Measurements from ENCODE around the gene HOXD10.

Gene HOXD10

GRCh38 chr2:176082824-176083751 is 33.5 kb upstream of the HOXD10 start:
- no peak for DNase-seq (ENCODE audit: low read depth)

GRCh38 chr2:176083796-176084261 is 32.7 kb upstream of the HOXD10 start, which contains the start of gene EVX2:
Gene EVX2 (minus strand): TSS chr2:176083962. CDS start chr2:176083776, 186 bp downstream.
- DNase-seq (ENCODE audit: low read depth): no peak

GRCh38 chr2:176084611-176085119 is 31.9 kb upstream of the HOXD10 start:
- DNase-seq (ENCODE audit: low read depth): no peak

GRCh38 chr2:176085120-176085788 is 31.3 kb upstream of the HOXD10 start:
- DNase-seq (ENCODE audit: low read depth): no peak

GRCh38 chr2:176085861-176086771 is 30.5 kb upstream of the HOXD10 start:
- no peak for DNase-seq (ENCODE audit: low read depth)

GRCh38 chr2:176087330-176088047 is 29.1 kb upstream of the HOXD10 start:
- no peak for DNase-seq (ENCODE audit: low read depth)

- DNase-seq (ENCODE audit: low read depth): no peak
Observed at GRCh38 chr2:176088048-176088936, 28.3 kb upstream of the HOXD10 start.

GRCh38 chr2:176088937-176089842 is 27.4 kb upstream of the HOXD10 start:
- no peak for DNase-seq (ENCODE audit: low read depth)

GRCh38 chr2:176089843-176090395 is 26.7 kb upstream of the HOXD10 start:
- DNase-seq (ENCODE audit: low read depth): no peak

- no peak for DNase-seq (ENCODE audit: low read depth)
Observed at GRCh38 chr2:176090862-176091261, 25.7 kb upstream of the HOXD10 start.

GRCh38 chr2:176091329-176092258 is 25.0 kb upstream of the HOXD10 start:
- no peak for DNase-seq (ENCODE audit: low read depth)

- no peak for DNase-seq (ENCODE audit: low read depth)
Observed at GRCh38 chr2:176092270-176093144, 24.1 kb upstream of the HOXD10 start, which contains the start of gene HOXD13. Gene HOXD13 (plus strand): TSS chr2:176092721. CDS start chr2:176092891, 170 bp downstream.

GRCh38 chr2:176093145-176093897 is 23.3 kb upstream of the HOXD10 start:
- no peak for DNase-seq (ENCODE audit: low read depth)

- no peak for DNase-seq (ENCODE audit: low read depth)
Observed at GRCh38 chr2:176093898-176094249, 22.7 kb upstream of the HOXD10 start.

- no peak for DNase-seq (ENCODE audit: low read depth)
Observed at GRCh38 chr2:176094349-176094748, 22.2 kb upstream of the HOXD10 start.

GRCh38 chr2:176095421-176095820 is 21.2 kb upstream of the HOXD10 start:
- no peak for DNase-seq (ENCODE audit: low read depth)
